HepG2 (cell line): ENCODE results near the gene RBCK1. TPM values are rescaled to one million over a fixed set of nuclear protein-coding genes. Genes with fewer than 3 reads are reported as not detected.
A peak's percentile ranks its signal among the peaks of the same experiment; 100 is the strongest.

Experiments
- AHDC1 ChIP-seq: sonication (generic); formaldehyde crosslinking; IDR thresholded peaks from 2 replicates; pipeline ENCODE4 v1.5.1; 2020; ENCODE audit warnings: mild to moderate bottlenecking, missing genetic modification reagents, borderline replicate concordance
- CC2D1A ChIP-seq: sonication (generic); formaldehyde crosslinking; IDR thresholded peaks from 2 replicates; pipeline ENCODE4 v1.8.1; 2023; ENCODE audit warnings: mild to moderate bottlenecking, missing genetic modification reagents
- ELF3 ChIP-seq: IDR thresholded peaks from 2 replicates; pipeline ENCODE4 v1.6.1; 2016; ENCODE audit warnings: missing genetic modification reagents, missing compliant biosample characterization
- GATAD1 ChIP-seq: IDR thresholded peaks from 2 replicates; pipeline ENCODE4 v1.6.1; 2016; ENCODE audit warnings: missing genetic modification reagents, missing compliant biosample characterization
- HDAC2 ChIP-seq: sonication (generic); formaldehyde crosslinking; IDR thresholded peaks from 2 replicates; pipeline ENCODE4 v1.4.0; 2020; ENCODE audit warnings: missing genetic modification reagents
- IKZF1 ChIP-seq: fragments of 450-650 bp; IDR thresholded peaks from 2 replicates; pipeline ENCODE4 v1.7.1; 2016
- KMT2A ChIP-seq: sonication (generic); formaldehyde crosslinking; IDR thresholded peaks from 2 replicates; pipeline ENCODE4 v1.4.0; 2020; ENCODE audit warnings: missing genetic modification reagents
- LBX2 ChIP-seq: sonication (generic); formaldehyde crosslinking; IDR thresholded peaks from 2 replicates; pipeline ENCODE4 v1.5.0; 2020; ENCODE audit warnings: missing genetic modification reagents, mild to moderate bottlenecking, borderline replicate concordance
- LCORL ChIP-seq, 2 experiments: fragments of 450-650 bp in 1 of 2; sonication (generic) in 1 of 2; formaldehyde crosslinking in 1 of 2; IDR thresholded peaks; 2 replicates each; pipeline versions ENCODE4 v1.5.0 to v1.6.1; 2017 to 2020; ENCODE audit warnings: antibody characterized with exemption in 1 of 2, missing genetic modification reagents in 1 of 2
- NFYC ChIP-seq: IDR thresholded peaks from 2 replicates; pipeline ENCODE4 v1.6.1; 2016; ENCODE audit warnings: missing genetic modification reagents, missing compliant biosample characterization
- STAG1 ChIP-seq: sonication (generic); formaldehyde crosslinking; IDR thresholded peaks from 2 replicates; pipeline ENCODE4 v1.4.0; 2020; ENCODE audit warnings: missing genetic modification reagents
- TCF7 ChIP-seq: sonication (generic); IDR thresholded peaks from 2 replicates; pipeline ENCODE4 v1.6.1; 2016; ENCODE audit warnings: antibody characterized with exemption, low read depth
- TOE1 ChIP-seq: sonication (generic); formaldehyde crosslinking; IDR thresholded peaks from 2 replicates; pipeline ENCODE4 v1.4.0; 2020; ENCODE audit warnings: mild to moderate bottlenecking, missing genetic modification reagents
- ZNF142 ChIP-seq: sonication (generic); formaldehyde crosslinking; IDR thresholded peaks from 2 replicates; pipeline ENCODE4 v1.4.0; 2020; ENCODE audit warnings: missing genetic modification reagents
- ZNF205 ChIP-seq: IDR thresholded peaks from 2 replicates; pipeline ENCODE4 v1.6.1; 2018; ENCODE audit warnings: missing biosample characterization, missing genetic modification reagents
- ZNF225 ChIP-seq: sonication (generic); formaldehyde crosslinking; IDR thresholded peaks from 2 replicates; pipeline ENCODE4 v1.4.0; 2020; ENCODE audit warnings: mild to moderate bottlenecking, missing genetic modification reagents
- ZNF253 ChIP-seq: sonication (generic); formaldehyde crosslinking; IDR thresholded peaks from 2 replicates; pipeline ENCODE4 v1.8.0; 2022; ENCODE audit warnings: mild to moderate bottlenecking, missing genetic modification reagents, borderline replicate concordance
- ZNF563 ChIP-seq: sonication (generic); formaldehyde crosslinking; IDR thresholded peaks from 2 replicates; pipeline ENCODE4 v1.8.0; 2022; ENCODE audit warnings: mild to moderate bottlenecking, moderate library complexity, missing genetic modification reagents
- ZNF841 ChIP-seq: sonication (generic); formaldehyde crosslinking; IDR thresholded peaks from 2 replicates; pipeline ENCODE4 v1.8.1; 2023; ENCODE audit warnings: missing genetic modification reagents, borderline replicate concordance
- polyA plus RNA-seq, 8 experiments: library from polyadenylated mRNA; depleted of rRNA in 3 of 8; stranded (reverse) in 7 of 8; unstranded in 1 of 8; fragments of >200 nt; fragmentation: Illumina TruSeq in 4 of 8; extraction: Trizol in 4 of 8; gene quantifications; 2 replicates each; pipeline versions ENCODE4 v1.2.1 to v1.2.3, GENCODE V29; 2011 to 2016; ENCODE audit warnings: low read depth in 4 of 8, missing spikeins in 1 of 8, mixed read lengths in 1 of 8; ENCODE audit not compliant: insufficient read depth in 1 of 8
- total RNA-seq, 5 experiments: library from RNA; depleted of rRNA; stranded (reverse); fragments of >200 nt; fragmentation: Illumina TruSeq; extraction: Trizol; gene quantifications; 2 replicates each; pipeline ENCODE4 v1.2.3, GENCODE V29; 2016; ENCODE audit warnings: low read depth in 1 of 5

RBCK1 gene
- total and polyA plus RNA-seq, 2 of the 13 experiments (the other 11 are each of a cell fraction or from before 2014, with no cell fraction given): 149 to 215 TPM

GRCh38 chr20:366041-366718 lies 41.9 kb upstream of the RBCK1 start (continued):
- TF ChIP-seq AHDC1 (peak; percentile 34; the same call in 1 of the 2 replicates), ZNF205 (CRISPR knock-in tag) (0 out of 2 replicates have a peak, but pooled peaks have one; percentile 40), IKZF1 (no peak), ZNF841 (CRISPR knock-in tag) (no peak), NFYC (CRISPR knock-in tag) (no peak), CC2D1A (no peak), ZNF563 (CRISPR knock-in tag) (no peak), ZNF225 (no peak), ZNF142 (CRISPR knock-in tag) (no peak), TOE1 (no peak), ZNF253 (CRISPR knock-in tag) (no peak), STAG1 (CRISPR knock-in tag) (0 out of 2 replicates have a peak, but pooled peaks have one; percentile 10), TCF7 (no peak), ELF3 (CRISPR knock-in tag) (no peak), KMT2A (CRISPR knock-in tag) (no peak), HDAC2 (CRISPR knock-in tag) (0 out of 2 replicates have a peak, but pooled peaks have one; percentile 26), LCORL (IDR thresholded peaks at IDR 0.05) (no peak), LCORL (CRISPR knock-in tag; IDR thresholded peaks at IDR 0.05) (0 out of 2 replicates have a peak, but pooled peaks have one; percentile 25), GATAD1 (CRISPR knock-in tag) (no peak), LBX2 (CRISPR knock-in tag) (no peak)
